ENCODE measurements around the gene ART5.

GRCh38 chr11:3684819-3685172 lies 43.0 kb upstream of the ART5 start:
- no peak for TF ChIP-seq POLR2A (IDR thresholded peaks at IDR 0.05)
- TF ChIP-seq, protein P1, sequence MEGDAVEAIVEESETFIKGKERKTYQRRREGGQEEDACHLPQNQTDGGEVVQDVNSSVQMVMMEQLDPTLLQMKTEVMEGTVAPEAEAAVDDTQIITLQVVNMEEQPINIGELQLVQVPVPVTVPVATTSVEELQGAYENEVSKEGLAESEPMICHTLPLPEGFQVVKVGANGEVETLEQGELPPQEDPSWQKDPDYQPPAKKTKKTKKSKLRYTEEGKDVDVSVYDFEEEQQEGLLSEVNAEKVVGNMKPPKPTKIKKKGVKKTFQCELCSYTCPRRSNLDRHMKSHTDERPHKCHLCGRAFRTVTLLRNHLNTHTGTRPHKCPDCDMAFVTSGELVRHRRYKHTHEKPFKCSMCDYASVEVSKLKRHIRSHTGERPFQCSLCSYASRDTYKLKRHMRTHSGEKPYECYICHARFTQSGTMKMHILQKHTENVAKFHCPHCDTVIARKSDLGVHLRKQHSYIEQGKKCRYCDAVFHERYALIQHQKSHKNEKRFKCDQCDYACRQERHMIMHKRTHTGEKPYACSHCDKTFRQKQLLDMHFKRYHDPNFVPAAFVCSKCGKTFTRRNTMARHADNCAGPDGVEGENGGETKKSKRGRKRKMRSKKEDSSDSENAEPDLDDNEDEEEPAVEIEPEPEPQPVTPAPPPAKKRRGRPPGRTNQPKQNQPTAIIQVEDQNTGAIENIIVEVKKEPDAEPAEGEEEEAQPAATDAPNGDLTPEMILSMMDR (IDR thresholded peaks at IDR 0.05): no peak
- TF ChIP-seq POLR2AphosphoS5 (IDR thresholded peaks at IDR 0.05): no peak
- no peak for TF ChIP-seq EP300 (IDR thresholded peaks at IDR 0.05; ENCODE audit: low read depth)
